Liver (tissue), 3 donors: ENCODE data around the gene ATIC.

Experiments used
- JUND ChIP-seq, 2 donors: IDR thresholded peaks; 2 replicates each; pipeline ENCODE4 v1.6.1; 2016; ENCODE audit warnings: antibody characterized with exemption in 2 of 2
- RAD21 ChIP-seq, 2 donors: IDR thresholded peaks; 2 replicates each; pipeline ENCODE4 v1.6.1; 2016; ENCODE audit warnings: antibody characterized with exemption in 2 of 2, mild to moderate bottlenecking in 2 of 2
- SP1 ChIP-seq: IDR thresholded peaks from 2 replicates; pipeline ENCODE4 v1.6.1; 2018; ENCODE audit warnings: antibody characterized with exemption, mild to moderate bottlenecking
- TAF1 ChIP-seq: conservative IDR thresholded peaks from 2 replicates; pipeline ENCODE4 v1.6.1; 2016; ENCODE audit warnings: antibody characterized with exemption, mild to moderate bottlenecking
- TF ChIP-seq, protein P1 (sequence below): fragments of 150-350 bp; IDR thresholded peaks from 2 replicates; pipeline ENCODE4 v1.5.1; 2017; ENCODE audit warnings: improper control_type of control experiment, low read depth, low read length; ENCODE audit not compliant: missing input control
- TF ChIP-seq, protein P2 (sequence below): IDR thresholded peaks from 2 replicates; pipeline ENCODE4 v1.6.1; 2016; ENCODE audit warnings: antibody characterized with exemption
- TF ChIP-seq, protein P3 (sequence below): IDR thresholded peaks from 2 replicates; pipeline ENCODE4 v1.6.1; 2016; ENCODE audit warnings: antibody characterized with exemption, mild to moderate bottlenecking
- donor health status: healthy.
- donor health status: healthy.

DNA sequence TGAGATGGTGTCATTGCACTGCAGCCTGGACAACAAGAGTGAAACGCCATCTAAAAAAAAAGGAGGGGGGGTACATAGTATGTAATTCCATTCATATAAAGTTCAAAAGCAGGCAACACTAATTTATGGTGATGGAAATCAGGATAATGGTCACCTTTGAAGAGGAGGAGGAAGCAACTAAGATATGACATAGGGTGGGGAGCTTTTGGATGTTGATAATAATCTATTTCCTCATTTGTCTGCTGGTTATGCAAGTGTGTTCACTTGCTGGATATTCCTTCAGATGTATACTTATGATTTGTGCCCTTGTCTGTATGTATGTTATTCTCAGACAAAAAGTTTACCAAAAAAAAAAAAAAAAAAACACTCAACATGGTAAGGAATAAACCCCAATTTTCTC, 28.6 kb upstream of the ATIC start:
- TF ChIP-seq, protein P1, sequence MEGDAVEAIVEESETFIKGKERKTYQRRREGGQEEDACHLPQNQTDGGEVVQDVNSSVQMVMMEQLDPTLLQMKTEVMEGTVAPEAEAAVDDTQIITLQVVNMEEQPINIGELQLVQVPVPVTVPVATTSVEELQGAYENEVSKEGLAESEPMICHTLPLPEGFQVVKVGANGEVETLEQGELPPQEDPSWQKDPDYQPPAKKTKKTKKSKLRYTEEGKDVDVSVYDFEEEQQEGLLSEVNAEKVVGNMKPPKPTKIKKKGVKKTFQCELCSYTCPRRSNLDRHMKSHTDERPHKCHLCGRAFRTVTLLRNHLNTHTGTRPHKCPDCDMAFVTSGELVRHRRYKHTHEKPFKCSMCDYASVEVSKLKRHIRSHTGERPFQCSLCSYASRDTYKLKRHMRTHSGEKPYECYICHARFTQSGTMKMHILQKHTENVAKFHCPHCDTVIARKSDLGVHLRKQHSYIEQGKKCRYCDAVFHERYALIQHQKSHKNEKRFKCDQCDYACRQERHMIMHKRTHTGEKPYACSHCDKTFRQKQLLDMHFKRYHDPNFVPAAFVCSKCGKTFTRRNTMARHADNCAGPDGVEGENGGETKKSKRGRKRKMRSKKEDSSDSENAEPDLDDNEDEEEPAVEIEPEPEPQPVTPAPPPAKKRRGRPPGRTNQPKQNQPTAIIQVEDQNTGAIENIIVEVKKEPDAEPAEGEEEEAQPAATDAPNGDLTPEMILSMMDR, result no peak
- TF ChIP-seq, protein P2, sequence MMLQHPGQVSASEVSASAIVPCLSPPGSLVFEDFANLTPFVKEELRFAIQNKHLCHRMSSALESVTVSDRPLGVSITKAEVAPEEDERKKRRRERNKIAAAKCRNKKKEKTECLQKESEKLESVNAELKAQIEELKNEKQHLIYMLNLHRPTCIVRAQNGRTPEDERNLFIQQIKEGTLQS, result no peak
- TF ChIP-seq SP1 (no peak), RAD21 (IDR thresholded peaks at IDR 0.05) (no peak), TAF1 (no peak), JUND (IDR thresholded peaks at IDR 0.05) (no peak)
- TF ChIP-seq, protein P3, sequence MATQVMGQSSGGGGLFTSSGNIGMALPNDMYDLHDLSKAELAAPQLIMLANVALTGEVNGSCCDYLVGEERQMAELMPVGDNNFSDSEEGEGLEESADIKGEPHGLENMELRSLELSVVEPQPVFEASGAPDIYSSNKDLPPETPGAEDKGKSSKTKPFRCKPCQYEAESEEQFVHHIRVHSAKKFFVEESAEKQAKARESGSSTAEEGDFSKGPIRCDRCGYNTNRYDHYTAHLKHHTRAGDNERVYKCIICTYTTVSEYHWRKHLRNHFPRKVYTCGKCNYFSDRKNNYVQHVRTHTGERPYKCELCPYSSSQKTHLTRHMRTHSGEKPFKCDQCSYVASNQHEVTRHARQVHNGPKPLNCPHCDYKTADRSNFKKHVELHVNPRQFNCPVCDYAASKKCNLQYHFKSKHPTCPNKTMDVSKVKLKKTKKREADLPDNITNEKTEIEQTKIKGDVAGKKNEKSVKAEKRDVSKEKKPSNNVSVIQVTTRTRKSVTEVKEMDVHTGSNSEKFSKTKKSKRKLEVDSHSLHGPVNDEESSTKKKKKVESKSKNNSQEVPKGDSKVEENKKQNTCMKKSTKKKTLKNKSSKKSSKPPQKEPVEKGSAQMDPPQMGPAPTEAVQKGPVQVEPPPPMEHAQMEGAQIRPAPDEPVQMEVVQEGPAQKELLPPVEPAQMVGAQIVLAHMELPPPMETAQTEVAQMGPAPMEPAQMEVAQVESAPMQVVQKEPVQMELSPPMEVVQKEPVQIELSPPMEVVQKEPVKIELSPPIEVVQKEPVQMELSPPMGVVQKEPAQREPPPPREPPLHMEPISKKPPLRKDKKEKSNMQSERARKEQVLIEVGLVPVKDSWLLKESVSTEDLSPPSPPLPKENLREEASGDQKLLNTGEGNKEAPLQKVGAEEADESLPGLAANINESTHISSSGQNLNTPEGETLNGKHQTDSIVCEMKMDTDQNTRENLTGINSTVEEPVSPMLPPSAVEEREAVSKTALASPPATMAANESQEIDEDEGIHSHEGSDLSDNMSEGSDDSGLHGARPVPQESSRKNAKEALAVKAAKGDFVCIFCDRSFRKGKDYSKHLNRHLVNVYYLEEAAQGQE, result no peak
